Measurements from ENCODE around the gene CFAP52.

GRCh38 chr17:9611557-9611956, 35.1 kb downstream of the CFAP52 start:
- TF ChIP-seq EZH2 (IDR thresholded peaks at IDR 0.05; ENCODE audit: low read length, unreplicated experiment) (no peak), CTCF (conservative IDR thresholded peaks at IDR 0.05; ENCODE audit: low read depth, low read length) (no peak)
